ENCODE data around the gene SEMA4D. TPM values are rescaled to one million over a fixed set of nuclear protein-coding genes. Genes with fewer than 3 reads are reported as not detected.

The SEMA4D gene
- total and polyA plus RNA-seq, 2 donors from 2014 or later: 18.9 to 147 TPM

GRCh38 chr9:89469003-89469402 is 28.9 kb downstream of the SEMA4D start:
- no peak for TF ChIP-seq CTCF (IDR thresholded peaks at IDR 0.05; ENCODE audit: borderline replicate concordance, extremely low read depth, insufficient read depth)
- DNase-seq: no peak
- Histone ChIP-seq H3K9ac (ENCODE audit: low read length in 3 of 3) (no peak overlapping the region), H3K4me1 (ENCODE audit: control insufficient read depth in 2 of 3, insufficient read depth in 2 of 3, low read depth in 1 of 3, low read length in 3 of 3) (peaks cover 3 to 31% (median 26%) of the 10 kb centered on the region in 3 donors), H3K27me3 (ENCODE audit: control insufficient read depth, insufficient read depth, low read length) (no peaks in the 10 kb centered on the region), H3K9me3 (ENCODE audit: control insufficient read depth in 2 of 3, insufficient read depth in 1 of 3, low read length in 3 of 3) (no peaks in the 10 kb centered on the region), H3K27ac (ENCODE audit: low read depth in 2 of 2, low read length in 2 of 2) (peak overlapping the region in 1 of 2 donors; percentile 15), H3K4me3 (ENCODE audit: low read length in 3 of 3) (no peak overlapping the region), H3K36me3 (ENCODE audit: control insufficient read depth in 2 of 3, insufficient read depth in 3 of 3, low read length in 3 of 3) (no peaks in the 10 kb centered on the region)
- no peak for FAIRE-seq
- intact Hi-C loops (cut with DNase I): no loop called here

- no peak for TF ChIP-seq CTCF (IDR thresholded peaks at IDR 0.05; ENCODE audit: borderline replicate concordance, extremely low read depth, insufficient read depth)
- peaks cover 3 to 31% (median 27%) of the 10 kb centered on the region in 3 donors for H3K4me1 ChIP-seq (ENCODE audit: control insufficient read depth in 2 of 3, insufficient read depth in 2 of 3, low read depth in 1 of 3, low read length in 3 of 3)
- H3K9ac ChIP-seq (ENCODE audit: low read length in 3 of 3): no peak overlapping the region
- no peaks in the 10 kb centered on the region for H3K36me3 ChIP-seq (ENCODE audit: control insufficient read depth in 2 of 3, insufficient read depth in 3 of 3, low read length in 3 of 3)
- no peaks in the 10 kb centered on the region for H3K27me3 ChIP-seq (ENCODE audit: control insufficient read depth, insufficient read depth, low read length)
- intact Hi-C loops (cut with DNase I): no loop called here
- FAIRE-seq: no peak
- peak overlapping the region in 1 of 2 donors; percentile 15 for H3K27ac ChIP-seq (ENCODE audit: low read depth in 2 of 2, low read length in 2 of 2)
- no peak overlapping the region for H3K4me3 ChIP-seq (ENCODE audit: low read length in 3 of 3)
- no peaks in the 10 kb centered on the region for H3K9me3 ChIP-seq (ENCODE audit: control insufficient read depth in 2 of 3, insufficient read depth in 1 of 3, low read length in 3 of 3)
- no peak for DNase-seq
These were observed 29.5 kb downstream of the SEMA4D start for GRCh38 chr9:89468281-89468960.

- peak overlapping the region in 1 of 3 donors; percentile 14 for H3K4me3 ChIP-seq (ENCODE audit: low read length in 3 of 3)
- H3K36me3 ChIP-seq (ENCODE audit: control insufficient read depth in 2 of 3, insufficient read depth in 3 of 3, low read length in 3 of 3): no peaks in the 10 kb centered on the region
- no peak for TF ChIP-seq CTCF (IDR thresholded peaks at IDR 0.05; ENCODE audit: borderline replicate concordance, extremely low read depth, insufficient read depth)
- no peak for FAIRE-seq
- H3K9me3 ChIP-seq (ENCODE audit: control insufficient read depth in 2 of 3, insufficient read depth in 1 of 3, low read length in 3 of 3): no peaks in the 10 kb centered on the region
- DNase-seq: no peak
- H3K27me3 ChIP-seq (ENCODE audit: control insufficient read depth, insufficient read depth, low read length): no peaks in the 10 kb centered on the region
- H3K4me1 ChIP-seq (ENCODE audit: control insufficient read depth in 2 of 3, insufficient read depth in 2 of 3, low read depth in 1 of 3, low read length in 3 of 3): peaks cover 3 to 31% (median 27%) of the 10 kb centered on the region in 3 donors
- peak overlapping the region; percentile 84 to 88 for H3K27ac ChIP-seq (ENCODE audit: low read depth in 2 of 2, low read length in 2 of 2)
- intact Hi-C loops (cut with DNase I): no loop called here
- no peak overlapping the region for H3K9ac ChIP-seq (ENCODE audit: low read length in 3 of 3)
These were observed 30.7 kb downstream of the SEMA4D start for GRCh38 chr9:89467278-89467625.

Data from kidney (tissue), 14 donors.